Testis (tissue), 3 donors: ENCODE data around the gene CAMKMT. TPM values are rescaled to one million over a fixed set of nuclear protein-coding genes. Genes with fewer than 3 reads are reported as not detected.

Source experiments
- DNase-seq: peaks from one replicate; pipeline ENCODE4 v3.0.0-alpha.2; 2019
- H3K27ac ChIP-seq, 2 donors: fragments of 200-600 bp; sonication (generic); one replicate each; pipeline ENCODE4 v1.5.1; 2019
- H3K27me3 ChIP-seq: fragments of 200-600 bp; sonication (generic); one replicate; pipeline ENCODE4 v1.5.1; 2019
- H3K36me3 ChIP-seq: fragments of 200-600 bp; sonication (generic); one replicate; pipeline ENCODE4 v1.5.1; 2017; ENCODE audit warnings: low read depth; ENCODE audit errors: missing control alignments
- H3K4me1 ChIP-seq: fragments of 200-600 bp; sonication (generic); one replicate; pipeline ENCODE4 v1.5.1; 2019
- H3K4me3 ChIP-seq, 2 donors: fragments of 200-600 bp; sonication (generic); one replicate each; pipeline ENCODE4 v1.5.1; 2017 to 2019
- H3K9me3 ChIP-seq: fragments of 200-600 bp; sonication (generic); one replicate; pipeline ENCODE4 v1.5.1; 2017
- CTCF ChIP-seq, 3 experiments: fragments of 450-650 bp in 2 of 3; fragments of 200-600 bp in 1 of 3; sonication (generic) in 1 of 3; IDR thresholded peaks; one replicate each; pipeline ENCODE4 v1.5.1; 2016 to 2019; ENCODE audit warnings: antibody characterized with exemption in 3 of 3, mild to moderate bottlenecking in 2 of 3, moderate library complexity in 1 of 3
- POLR2A ChIP-seq: fragments of 450-650 bp; IDR thresholded peaks from one replicate; pipeline ENCODE4 v1.6.1; 2017; ENCODE audit warnings: antibody characterized with exemption, mild to moderate bottlenecking, moderate library complexity
- WGBS, 2 donors: methylation state at CpG; one replicate each; pipeline ENCODE4 v1.1.5; 2018; 5-methylcytosine and 5-hydroxymethylcytosine counted together
- intact Hi-C: fragments of 100-400 bp; cut with DNase I; formaldehyde crosslinking; loops from one replicate; pipeline ENCODE4 v1.15.1; 2023; ENCODE audit warnings: low total_unique reads
- polyA plus RNA-seq: library from polyadenylated mRNA; stranded (reverse); fragments of 350-450 nt; fragmentation: Illumina TruSeq; extraction: RNeasy Lipid Tissue Mini Kit (QIAGEN cat#74804); gene quantifications from one replicate; pipeline ENCODE4 v1.2.3, GENCODE V29; 2014; ENCODE audit warnings: low read depth, low replicate concordance; ENCODE audit not compliant: insufficient read depth
- total RNA-seq, 2 donors: library from RNA; depleted of rRNA; stranded (reverse); fragments of >200 nt; gene quantifications; one replicate each; pipeline ENCODE4 v1.2.3, GENCODE V29; 2016

The CAMKMT gene
- total and polyA plus RNA-seq, 3 donors from 2014 or later: 15.9 to 21.2 (median 18.5) TPM

- 53 to 65% methylated on average over 2 of the region's 2 CpGs for WGBS, 2 donors
- no peak for TF ChIP-seq CTCF (IDR thresholded peaks at IDR 0.05)
- TF ChIP-seq POLR2A: no peak
- Histone ChIP-seq H3K4me3 (no peak overlapping the region), H3K9me3 (no peaks in the 10 kb centered on the region), H3K4me1 (peaks cover 4% of the 10 kb centered on the region), H3K36me3 (no peaks in the 10 kb centered on the region), H3K27me3 (no peaks in the 10 kb centered on the region), H3K27ac (no peak overlapping the region)
- DNase-seq: no peak
- intact Hi-C loops: no loop called here
These were observed 14.2 kb upstream of the CAMKMT start for GRCh38 chr2:44347526-44347925.

- TF ChIP-seq CTCF (IDR thresholded peaks at IDR 0.05) (no peak), POLR2A (no peak)
- peaks cover 4% of the 10 kb centered on the region for H3K4me1 ChIP-seq
- no peaks in the 10 kb centered on the region for H3K9me3 ChIP-seq
- WGBS, 2 donors: 47% methylated on average over 2 of the region's 2 CpGs
- no peaks in the 10 kb centered on the region for H3K27me3 ChIP-seq
- H3K36me3 ChIP-seq: no peaks in the 10 kb centered on the region
- H3K4me3 ChIP-seq: no peak overlapping the region
- intact Hi-C loops: no loop called here
- DNase-seq: no peak
- H3K27ac ChIP-seq: peak overlapping the region in 1 of 2 donors; percentile 47
These were observed 13.3 kb upstream of the CAMKMT start for GRCh38 chr2:44348400-44348799.

- Histone ChIP-seq H3K4me3 (no peak overlapping the region), H3K36me3 (no peaks in the 10 kb centered on the region), H3K27ac (no peak overlapping the region), H3K4me1 (peaks cover 4% of the 10 kb centered on the region), H3K9me3 (no peaks in the 10 kb centered on the region), H3K27me3 (no peaks in the 10 kb centered on the region)
- no peak for TF ChIP-seq CTCF (IDR thresholded peaks at IDR 0.05)
- no peak for TF ChIP-seq POLR2A
- DNase-seq: no peak
- intact Hi-C loops: no loop called here
- 88 to 93% methylated on average over 10 of the region's 10 CpGs for WGBS, 2 donors
These were observed 12.2 kb upstream of the CAMKMT start for GRCh38 chr2:44349506-44349905.

GRCh38 chr2:44351088-44351487 is 10.7 kb upstream of the CAMKMT start:
- H3K9me3 ChIP-seq: no peaks in the 10 kb centered on the region
- 86 to 95% methylated on average over 4 of the region's 4 CpGs for WGBS, 2 donors
- intact Hi-C loops: no loop called here
- peaks cover 4% of the 10 kb centered on the region for H3K4me1 ChIP-seq
- DNase-seq: no peak
- H3K36me3 ChIP-seq: no peaks in the 10 kb centered on the region
- H3K27ac ChIP-seq: no peak overlapping the region
- H3K4me3 ChIP-seq: no peak overlapping the region
- no peak for TF ChIP-seq CTCF (IDR thresholded peaks at IDR 0.05)
- no peak for TF ChIP-seq POLR2A
- H3K27me3 ChIP-seq: no peaks in the 10 kb centered on the region

- no peak for DNase-seq
- Histone ChIP-seq H3K9me3 (no peaks in the 10 kb centered on the region), H3K4me1 (peaks cover 4% of the 10 kb centered on the region), H3K36me3 (no peaks in the 10 kb centered on the region), H3K27me3 (no peaks in the 10 kb centered on the region), H3K4me3 (no peak overlapping the region), H3K27ac (no peak overlapping the region)
- WGBS, 2 donors: 98% methylated on average over 2 of the region's 2 CpGs
- TF ChIP-seq CTCF (IDR thresholded peaks at IDR 0.05) (no peak), POLR2A (no peak)
- intact Hi-C loops: no loop called here
These were observed 10.1 kb upstream of the CAMKMT start for GRCh38 chr2:44351676-44352075.
